ENCODE results near the gene EFHD2. TPM values are rescaled to one million over a fixed set of nuclear protein-coding genes. Genes with fewer than 3 reads are reported as not detected.

The EFHD2 gene
- total RNA-seq, 1 donor from 2014 or later: 19.5 TPM

DNA sequence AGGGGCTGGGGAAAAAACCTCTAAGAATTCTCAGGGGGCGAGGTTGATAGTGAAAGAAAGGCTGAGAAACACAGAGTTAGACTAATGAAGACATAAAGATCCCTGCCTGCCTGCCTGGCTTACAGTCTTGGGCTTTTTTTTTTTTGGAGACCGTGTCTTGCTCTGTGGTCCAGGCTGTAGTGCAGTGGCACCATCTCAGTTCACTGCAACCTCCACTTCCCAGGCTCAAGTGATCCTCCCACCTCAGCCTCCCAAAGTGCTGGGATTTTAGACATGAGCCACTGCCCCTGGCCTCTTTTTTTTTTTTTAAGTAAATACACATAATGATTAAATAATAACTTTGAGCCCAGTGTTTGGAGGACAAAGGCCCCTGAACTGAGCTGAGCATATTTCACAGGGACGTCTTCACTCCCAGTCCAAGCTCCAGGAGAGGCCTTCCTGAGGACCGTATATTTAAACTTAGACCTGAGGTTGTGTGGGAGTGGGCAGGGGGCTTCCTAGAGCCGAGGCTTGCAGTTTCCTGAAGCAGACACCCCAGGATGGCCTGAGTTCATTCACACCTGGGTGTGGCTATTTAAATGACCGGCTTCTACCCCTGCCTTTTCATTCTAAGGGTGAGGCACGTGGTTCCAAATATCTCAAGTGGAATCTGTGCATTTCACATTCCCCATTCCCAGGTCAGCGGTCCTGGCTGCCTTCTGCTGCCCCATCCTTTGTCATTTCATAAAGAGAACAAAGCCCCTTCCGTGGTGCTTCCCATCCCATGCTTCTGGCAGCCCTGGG, 16.0 kb upstream of the EFHD2 start:
- no peak for TF ChIP-seq CTCF (conservative IDR thresholded peaks at IDR 0.05)
- Mint-ChIP-seq H3K4me3 (no peak overlapping the region), H3K27ac (no peak overlapping the region), H3K9me3 (peaks cover 4% of the 10 kb centered on the region), H3K4me1 (ENCODE audit: unreplicated experiment) (no peaks in the 10 kb centered on the region), H3K36me3 (no peaks in the 10 kb centered on the region), H3K27me3 (peaks cover 5% of the 10 kb centered on the region)
- no peak for DNase-seq (ENCODE audit: extremely low spot score, unreplicated experiment)

DNA sequence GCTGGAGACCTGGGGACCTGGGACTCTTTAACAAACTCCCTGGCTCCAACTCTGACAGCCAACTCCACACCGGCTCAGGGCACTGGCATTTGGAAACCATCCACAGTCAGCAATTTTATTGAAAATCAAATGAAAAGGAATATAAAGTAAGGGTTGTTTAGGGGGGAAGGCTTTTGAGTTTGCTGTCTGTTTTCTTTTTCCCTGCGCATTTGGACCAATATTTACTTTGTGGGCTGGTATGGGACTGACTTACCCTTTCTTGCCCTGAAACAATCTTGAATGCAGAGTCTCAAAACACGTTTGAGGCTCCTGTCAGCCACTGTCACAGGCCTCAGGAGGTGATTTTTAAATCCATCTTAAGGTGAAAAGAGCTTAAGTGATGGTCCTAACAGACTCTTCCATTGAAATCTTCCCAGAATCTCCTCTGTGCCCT, 15.4 kb upstream of the EFHD2 start:
- TF ChIP-seq CTCF (conservative IDR thresholded peaks at IDR 0.05): no peak
- Mint-ChIP-seq H3K4me1 (ENCODE audit: unreplicated experiment) (no peaks in the 10 kb centered on the region), H3K4me3 (no peak overlapping the region), H3K36me3 (no peaks in the 10 kb centered on the region), H3K27me3 (peaks cover 2% of the 10 kb centered on the region), H3K27ac (no peak overlapping the region), H3K9me3 (peaks cover 4% of the 10 kb centered on the region)
- DNase-seq (ENCODE audit: extremely low spot score, unreplicated experiment): no peak

DNA sequence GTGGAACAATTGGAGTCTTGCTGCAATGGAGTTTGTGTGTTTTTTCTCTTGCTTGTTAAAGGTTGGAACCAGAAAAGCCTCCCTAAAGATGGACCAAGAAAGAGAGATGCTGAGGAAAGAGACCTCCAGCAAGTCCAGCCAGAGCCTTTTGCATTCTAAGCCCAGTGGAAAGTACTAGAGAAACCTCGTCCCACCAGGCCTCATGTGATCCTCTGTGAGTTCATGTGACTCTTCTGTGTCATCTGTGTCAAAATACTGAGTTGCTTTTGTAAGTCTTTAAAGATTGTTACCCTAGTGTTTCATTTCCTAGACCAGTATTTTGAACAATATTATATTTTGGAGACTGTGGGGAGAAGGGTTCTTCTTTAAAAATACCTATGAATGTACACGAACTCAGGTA, 12.5 kb upstream of the EFHD2 start:
- peaks cover 7% of the 10 kb centered on the region for H3K9me3 Mint-ChIP-seq
- H3K4me3 Mint-ChIP-seq: no peak overlapping the region
- H3K36me3 Mint-ChIP-seq: no peaks in the 10 kb centered on the region
- no peak for TF ChIP-seq CTCF (conservative IDR thresholded peaks at IDR 0.05)
- no peak overlapping the region for H3K27ac Mint-ChIP-seq
- H3K27me3 Mint-ChIP-seq: no peaks in the 10 kb centered on the region
- no peak for DNase-seq (ENCODE audit: extremely low spot score, unreplicated experiment)
- H3K4me1 Mint-ChIP-seq (ENCODE audit: unreplicated experiment): peaks cover 3% of the 10 kb centered on the region

DNA sequence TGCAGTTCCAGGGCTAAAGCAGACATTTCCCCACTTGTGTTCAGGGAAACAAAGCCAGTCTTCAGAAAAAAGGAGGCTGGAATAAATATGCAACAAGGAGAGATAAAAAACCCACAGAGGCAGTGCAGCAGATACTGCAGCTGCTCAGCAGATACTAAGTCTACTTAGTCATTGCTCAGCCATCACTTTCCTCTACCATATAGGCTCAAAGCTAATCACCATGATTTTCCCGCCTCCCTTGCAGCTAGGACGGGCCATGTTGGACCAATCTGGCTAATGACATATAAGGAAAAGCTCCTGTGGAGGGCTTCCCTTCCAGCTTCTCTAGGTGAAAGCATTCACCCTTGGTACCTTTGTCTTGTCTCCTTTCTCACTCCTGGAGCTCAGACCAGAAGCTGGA, 10.0 kb upstream of the EFHD2 start:
- TF ChIP-seq CTCF (conservative IDR thresholded peaks at IDR 0.05): no peak
- Mint-ChIP-seq H3K27me3 (no peaks in the 10 kb centered on the region), H3K4me1 (ENCODE audit: unreplicated experiment) (peaks cover 3% of the 10 kb centered on the region), H3K9me3 (peaks cover 7% of the 10 kb centered on the region), H3K36me3 (no peaks in the 10 kb centered on the region), H3K4me3 (no peak overlapping the region), H3K27ac (no peak overlapping the region)
- no peak for DNase-seq (ENCODE audit: extremely low spot score, unreplicated experiment)

- Mint-ChIP-seq H3K4me1 (ENCODE audit: unreplicated experiment) (peaks cover 3% of the 10 kb centered on the region), H3K9me3 (peaks cover 7% of the 10 kb centered on the region), H3K27me3 (peaks cover 3% of the 10 kb centered on the region), H3K4me3 (no peak overlapping the region), H3K27ac (no peak overlapping the region), H3K36me3 (no peaks in the 10 kb centered on the region)
- no peak for TF ChIP-seq CTCF (conservative IDR thresholded peaks at IDR 0.05)
- no peak for DNase-seq (ENCODE audit: extremely low spot score, unreplicated experiment)
Measured at GRCh38 chr1:15400627-15401026, 9.1 kb upstream of the EFHD2 start.

All from type B pancreatic cell (in vitro differentiated cells).